Breast epithelium (tissue), 3 donors: ENCODE measurements around the gene ARID4B.

Source experiments
- POLR2A ChIP-seq: fragments of 450-650 bp; IDR thresholded peaks from one replicate; pipeline ENCODE4 v1.6.1; 2016; ENCODE audit warnings: antibody characterized with exemption, mild to moderate bottlenecking, moderate library complexity
- POLR2AphosphoS5 ChIP-seq, 3 donors: sonication (generic); formaldehyde crosslinking; IDR thresholded peaks; one replicate each; pipeline ENCODE4 v1.6.1; 2017; ENCODE audit warnings: antibody characterized with exemption in 3 of 3
- TF ChIP-seq, protein P1 (sequence below), 3 donors: fragments of 450-650 bp; IDR thresholded peaks; one replicate each; pipeline ENCODE4 v1.5.1; 2016 to 2017; ENCODE audit warnings: antibody characterized with exemption in 3 of 3, mild to moderate bottlenecking in 3 of 3, moderate library complexity in 3 of 3

DNA sequence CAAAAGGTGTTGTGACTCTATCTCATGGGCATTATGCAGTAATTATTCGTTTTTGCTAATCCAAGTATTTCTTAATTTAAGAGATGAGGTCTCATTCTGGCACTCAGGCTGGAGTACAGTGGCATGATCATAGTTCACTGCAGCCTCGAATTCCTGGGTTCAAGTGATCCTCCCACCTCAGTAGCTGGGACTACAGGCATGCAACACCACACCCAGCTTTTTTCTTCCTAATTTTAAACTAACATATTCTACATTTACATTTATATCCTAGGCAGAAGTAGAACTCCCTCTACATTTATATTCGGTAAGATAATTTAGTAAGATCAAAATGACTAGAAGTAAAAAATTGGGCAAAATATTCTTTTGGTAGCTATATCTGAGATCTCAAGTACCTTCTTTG is 116.5 kb downstream of the ARID4B start:
- TF ChIP-seq, protein P1, sequence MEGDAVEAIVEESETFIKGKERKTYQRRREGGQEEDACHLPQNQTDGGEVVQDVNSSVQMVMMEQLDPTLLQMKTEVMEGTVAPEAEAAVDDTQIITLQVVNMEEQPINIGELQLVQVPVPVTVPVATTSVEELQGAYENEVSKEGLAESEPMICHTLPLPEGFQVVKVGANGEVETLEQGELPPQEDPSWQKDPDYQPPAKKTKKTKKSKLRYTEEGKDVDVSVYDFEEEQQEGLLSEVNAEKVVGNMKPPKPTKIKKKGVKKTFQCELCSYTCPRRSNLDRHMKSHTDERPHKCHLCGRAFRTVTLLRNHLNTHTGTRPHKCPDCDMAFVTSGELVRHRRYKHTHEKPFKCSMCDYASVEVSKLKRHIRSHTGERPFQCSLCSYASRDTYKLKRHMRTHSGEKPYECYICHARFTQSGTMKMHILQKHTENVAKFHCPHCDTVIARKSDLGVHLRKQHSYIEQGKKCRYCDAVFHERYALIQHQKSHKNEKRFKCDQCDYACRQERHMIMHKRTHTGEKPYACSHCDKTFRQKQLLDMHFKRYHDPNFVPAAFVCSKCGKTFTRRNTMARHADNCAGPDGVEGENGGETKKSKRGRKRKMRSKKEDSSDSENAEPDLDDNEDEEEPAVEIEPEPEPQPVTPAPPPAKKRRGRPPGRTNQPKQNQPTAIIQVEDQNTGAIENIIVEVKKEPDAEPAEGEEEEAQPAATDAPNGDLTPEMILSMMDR (IDR thresholded peaks at IDR 0.05) = no peak
- TF ChIP-seq POLR2AphosphoS5 (IDR thresholded peaks at IDR 0.05) (no peak), POLR2A (no peak)
